GM23338 (cell line): ENCODE measurements around the gene ADAMTSL2. TPM values are rescaled to one million over a fixed set of nuclear protein-coding genes. Genes with fewer than 3 reads are reported as not detected.

Source experiments
- ATAC-seq: fragments of 200-7000 bp; cut with Tn5 transposase; 3 replicates; pipeline ENCODE4 v1.9.1; 2020
- DNase-seq: peaks from one replicate; pipeline ENCODE4 v3.0.0-alpha.2; 2015; ENCODE audit warnings: low spot score
- H2AFZ ChIP-seq: fragments of 200-600 bp; sonication (generic); 2 replicates; pipeline ENCODE4 v1.8.0; 2016; ENCODE audit warnings: antibody characterized with exemption, mild to moderate bottlenecking, moderate library complexity
- H3F3A ChIP-seq: fragments of 200-600 bp; sonication (generic); replicated peaks from 2 replicates; pipeline ENCODE4 v1.8.0; 2017; ENCODE audit warnings: antibody characterized with exemption, mixed run types, low read depth
- H3K27ac ChIP-seq: fragments of 200-600 bp; sonication (generic); 2 replicates; pipeline ENCODE4 v1.6.1; 2016; ENCODE audit warnings: low read depth
- H3K27me3 ChIP-seq: fragments of 200-600 bp; sonication (generic); 2 replicates; pipeline ENCODE4 v1.8.0; 2016; ENCODE audit warnings: mild to moderate bottlenecking, mixed run types, moderate library complexity; ENCODE audit not compliant: insufficient read depth
- H3K36me3 ChIP-seq: fragments of 200-600 bp; sonication (generic); 2 replicates; pipeline ENCODE4 v1.8.0; 2016; ENCODE audit warnings: mild to moderate bottlenecking; ENCODE audit not compliant: insufficient read depth
- H3K4me1 ChIP-seq: fragments of 200-600 bp; sonication (generic); 2 replicates; pipeline ENCODE4 v1.8.0; 2016; ENCODE audit warnings: mild to moderate bottlenecking, moderate library complexity; ENCODE audit not compliant: insufficient read depth
- H3K4me2 ChIP-seq: fragments of 200-600 bp; sonication (generic); 2 replicates; pipeline ENCODE4 v1.7.1; 2017; ENCODE audit warnings: mixed run types
- H3K4me3 ChIP-seq: fragments of 200-600 bp; sonication (generic); 2 replicates; pipeline ENCODE4 v1.6.1; 2016; ENCODE audit warnings: mixed run types
- H3K79me2 ChIP-seq: fragments of 200-600 bp; sonication (generic); replicated peaks from 2 replicates; pipeline ENCODE4 v1.8.0; 2017; ENCODE audit warnings: mild to moderate bottlenecking; ENCODE audit not compliant: insufficient read depth
- H3K9me2 ChIP-seq: fragments of 200-600 bp; sonication (generic); 2 replicates; pipeline ENCODE4 v1.8.0; 2017; ENCODE audit not compliant: insufficient read depth
- H4K20me1 ChIP-seq: fragments of 200-600 bp; sonication (generic); replicated peaks from 2 replicates; pipeline ENCODE4 v1.8.0; 2017; ENCODE audit warnings: mild to moderate bottlenecking; ENCODE audit not compliant: insufficient read depth
- H3K27ac Mint-ChIP-seq: 2 replicates; pipeline ENCODE4 v1.8.0; 2020; ENCODE audit warnings: inconsistent platforms, mild to moderate bottlenecking, moderate library complexity, mixed read lengths
- H3K27me3 Mint-ChIP-seq: 3 replicates; pipeline ENCODE4 v1.8.0; 2022; ENCODE audit warnings: low read depth, mild to moderate bottlenecking, moderate library complexity, mixed read lengths, inconsistent platforms; ENCODE audit not compliant: insufficient read depth, poor library complexity
- H3K36me3 Mint-ChIP-seq: 3 replicates; pipeline ENCODE4 v1.8.0; 2021; ENCODE audit warnings: low read depth, mild to moderate bottlenecking, inconsistent platforms, moderate library complexity, mixed read lengths
- H3K4me1 Mint-ChIP-seq: 3 replicates; pipeline ENCODE4 v1.8.0; 2020; ENCODE audit warnings: mild to moderate bottlenecking, inconsistent platforms, mixed read lengths
- H3K4me3 Mint-ChIP-seq: 3 replicates; pipeline ENCODE4 v1.8.0; 2021; ENCODE audit warnings: moderate library complexity, mild to moderate bottlenecking, inconsistent platforms, mixed read lengths
- H3K9me3 Mint-ChIP-seq: 3 replicates; pipeline ENCODE4 v1.8.0; 2020; ENCODE audit warnings: moderate library complexity, mild to moderate bottlenecking, inconsistent platforms, mixed read lengths
- CREB1 ChIP-seq: fragments of 250-450 bp; sonication (Bioruptor Pico); IDR thresholded peaks from 2 replicates; pipeline ENCODE4 v1.5.0; 2020; ENCODE audit warnings: low read depth, mild to moderate bottlenecking, moderate library complexity
- EZH2 ChIP-seq: fragments of 200-600 bp; sonication (generic); IDR thresholded peaks from one replicate; pipeline ENCODE4 v1.8.0; 2017; ENCODE audit warnings: antibody characterized with exemption, mild to moderate bottlenecking, low read depth; ENCODE audit not compliant: unreplicated experiment
- EZH2phosphoT487 ChIP-seq: fragments of 200-600 bp; sonication (generic); IDR thresholded peaks from one replicate; pipeline ENCODE4 v1.8.1; 2018; ENCODE audit warnings: antibody characterized with exemption; ENCODE audit not compliant: unreplicated experiment
- JUNB ChIP-seq: IDR thresholded peaks from one replicate; pipeline ENCODE4 v1.6.1; 2016; ENCODE audit warnings: antibody characterized with exemption; ENCODE audit not compliant: unreplicated experiment
- NANOG ChIP-seq: IDR thresholded peaks from 2 replicates; pipeline ENCODE4 v1.6.1; 2016; ENCODE audit warnings: antibody characterized with exemption, borderline replicate concordance
- POLR2AphosphoS5 ChIP-seq: IDR thresholded peaks from 2 replicates; pipeline ENCODE4 v1.6.1; 2016; ENCODE audit warnings: antibody characterized with exemption, low read depth
- STAT1 ChIP-seq: IDR thresholded peaks from one replicate; pipeline ENCODE4 v1.6.1; 2016; ENCODE audit warnings: antibody characterized with exemption; ENCODE audit not compliant: unreplicated experiment
- ZNF114 ChIP-seq: fragments of 250-450 bp; sonication (Bioruptor Pico); IDR thresholded peaks from 2 replicates; pipeline ENCODE4 v1.5.0; 2020; ENCODE audit warnings: mild to moderate bottlenecking, moderate library complexity
- ZNF331 ChIP-seq: fragments of 250-450 bp; sonication (Bioruptor Pico); IDR thresholded peaks from 2 replicates; pipeline ENCODE4 v1.5.0; 2020; ENCODE audit warnings: low read depth, mild to moderate bottlenecking, moderate library complexity
- ZNF462 ChIP-seq: fragments of 250-450 bp; sonication (Bioruptor Pico); IDR thresholded peaks from 2 replicates; pipeline ENCODE4 v1.5.0; 2020; ENCODE audit warnings: mild to moderate bottlenecking, moderate library complexity
- polyA plus RNA-seq: library from polyadenylated mRNA; unstranded; fragments of >200 nt; fragmentation: Nextera tagmentation; extraction: Ambion mirVana; gene quantifications from 2 replicates; pipeline ENCODE4 v1.2.1, GENCODE V29; 2016
- total RNA-seq: library from RNA; depleted of rRNA; stranded (reverse); fragments of >200 nt; shearing (Covaris generic); gene quantifications from 2 replicates; pipeline ENCODE4 v1.2.3, GENCODE V29; 2014
- TF ChIP-seq, protein P1 (sequence below), 2 experiments: fragments of 200-600 bp in 1 of 2; sonication (generic) in 1 of 2; conservative IDR thresholded peaks; 2 replicates each; pipeline versions ENCODE4 v1.5.1 to v1.6.1; 2016 to 2017; ENCODE audit warnings: antibody characterized with exemption in 2 of 2, low read depth in 2 of 2, mild to moderate bottlenecking in 2 of 2, moderate library complexity in 1 of 2
- TF ChIP-seq, protein P2 (sequence below): IDR thresholded peaks from 2 replicates; pipeline ENCODE4 v1.6.1; 2016; ENCODE audit warnings: antibody characterized with exemption
- TF ChIP-seq, protein P3 (sequence below): IDR thresholded peaks from one replicate; pipeline ENCODE4 v1.6.1; 2018; ENCODE audit warnings: antibody characterized with exemption; ENCODE audit not compliant: unreplicated experiment

The ADAMTSL2 gene
- total and polyA plus RNA-seq, 2 experiments from 2014 or later, result 0.15 to 0.66 TPM

- H4K20me1 ChIP-seq, result no peaks in the 10 kb centered on the region
- Mint-ChIP-seq H3K27me3 (peaks cover 13% of the 10 kb centered on the region), H3K4me1 (peaks cover 31% of the 10 kb centered on the region), H3K27ac (no peak overlapping the region), H3K4me3 (no peak overlapping the region), H3K36me3 (no peaks in the 10 kb centered on the region), H3K9me3 (no peaks in the 10 kb centered on the region; the same call in 2 of the 3 replicates)
- no peak overlapping the region for H3K4me3 ChIP-seq
- no peaks in the 10 kb centered on the region for H3K79me2 ChIP-seq
- TF ChIP-seq, protein P1, sequence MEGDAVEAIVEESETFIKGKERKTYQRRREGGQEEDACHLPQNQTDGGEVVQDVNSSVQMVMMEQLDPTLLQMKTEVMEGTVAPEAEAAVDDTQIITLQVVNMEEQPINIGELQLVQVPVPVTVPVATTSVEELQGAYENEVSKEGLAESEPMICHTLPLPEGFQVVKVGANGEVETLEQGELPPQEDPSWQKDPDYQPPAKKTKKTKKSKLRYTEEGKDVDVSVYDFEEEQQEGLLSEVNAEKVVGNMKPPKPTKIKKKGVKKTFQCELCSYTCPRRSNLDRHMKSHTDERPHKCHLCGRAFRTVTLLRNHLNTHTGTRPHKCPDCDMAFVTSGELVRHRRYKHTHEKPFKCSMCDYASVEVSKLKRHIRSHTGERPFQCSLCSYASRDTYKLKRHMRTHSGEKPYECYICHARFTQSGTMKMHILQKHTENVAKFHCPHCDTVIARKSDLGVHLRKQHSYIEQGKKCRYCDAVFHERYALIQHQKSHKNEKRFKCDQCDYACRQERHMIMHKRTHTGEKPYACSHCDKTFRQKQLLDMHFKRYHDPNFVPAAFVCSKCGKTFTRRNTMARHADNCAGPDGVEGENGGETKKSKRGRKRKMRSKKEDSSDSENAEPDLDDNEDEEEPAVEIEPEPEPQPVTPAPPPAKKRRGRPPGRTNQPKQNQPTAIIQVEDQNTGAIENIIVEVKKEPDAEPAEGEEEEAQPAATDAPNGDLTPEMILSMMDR (conservative IDR thresholded peaks at IDR 0.05; ENCODE audit: low read depth in 2 of 2), result no peak
- TF ChIP-seq, protein P2, sequence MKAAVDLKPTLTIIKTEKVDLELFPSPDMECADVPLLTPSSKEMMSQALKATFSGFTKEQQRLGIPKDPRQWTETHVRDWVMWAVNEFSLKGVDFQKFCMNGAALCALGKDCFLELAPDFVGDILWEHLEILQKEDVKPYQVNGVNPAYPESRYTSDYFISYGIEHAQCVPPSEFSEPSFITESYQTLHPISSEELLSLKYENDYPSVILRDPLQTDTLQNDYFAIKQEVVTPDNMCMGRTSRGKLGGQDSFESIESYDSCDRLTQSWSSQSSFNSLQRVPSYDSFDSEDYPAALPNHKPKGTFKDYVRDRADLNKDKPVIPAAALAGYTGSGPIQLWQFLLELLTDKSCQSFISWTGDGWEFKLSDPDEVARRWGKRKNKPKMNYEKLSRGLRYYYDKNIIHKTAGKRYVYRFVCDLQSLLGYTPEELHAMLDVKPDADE, result no peak
- no peak for TF ChIP-seq EZH2
- TF ChIP-seq ZNF462 (CRISPR knock-in tag), result no peak
- TF ChIP-seq CREB1 (CRISPR knock-in tag), result no peak
- TF ChIP-seq STAT1, result no peak
- no peak for TF ChIP-seq EZH2phosphoT487
- no peak for TF ChIP-seq JUNB
- no peak for TF ChIP-seq NANOG
- TF ChIP-seq, protein P3, sequence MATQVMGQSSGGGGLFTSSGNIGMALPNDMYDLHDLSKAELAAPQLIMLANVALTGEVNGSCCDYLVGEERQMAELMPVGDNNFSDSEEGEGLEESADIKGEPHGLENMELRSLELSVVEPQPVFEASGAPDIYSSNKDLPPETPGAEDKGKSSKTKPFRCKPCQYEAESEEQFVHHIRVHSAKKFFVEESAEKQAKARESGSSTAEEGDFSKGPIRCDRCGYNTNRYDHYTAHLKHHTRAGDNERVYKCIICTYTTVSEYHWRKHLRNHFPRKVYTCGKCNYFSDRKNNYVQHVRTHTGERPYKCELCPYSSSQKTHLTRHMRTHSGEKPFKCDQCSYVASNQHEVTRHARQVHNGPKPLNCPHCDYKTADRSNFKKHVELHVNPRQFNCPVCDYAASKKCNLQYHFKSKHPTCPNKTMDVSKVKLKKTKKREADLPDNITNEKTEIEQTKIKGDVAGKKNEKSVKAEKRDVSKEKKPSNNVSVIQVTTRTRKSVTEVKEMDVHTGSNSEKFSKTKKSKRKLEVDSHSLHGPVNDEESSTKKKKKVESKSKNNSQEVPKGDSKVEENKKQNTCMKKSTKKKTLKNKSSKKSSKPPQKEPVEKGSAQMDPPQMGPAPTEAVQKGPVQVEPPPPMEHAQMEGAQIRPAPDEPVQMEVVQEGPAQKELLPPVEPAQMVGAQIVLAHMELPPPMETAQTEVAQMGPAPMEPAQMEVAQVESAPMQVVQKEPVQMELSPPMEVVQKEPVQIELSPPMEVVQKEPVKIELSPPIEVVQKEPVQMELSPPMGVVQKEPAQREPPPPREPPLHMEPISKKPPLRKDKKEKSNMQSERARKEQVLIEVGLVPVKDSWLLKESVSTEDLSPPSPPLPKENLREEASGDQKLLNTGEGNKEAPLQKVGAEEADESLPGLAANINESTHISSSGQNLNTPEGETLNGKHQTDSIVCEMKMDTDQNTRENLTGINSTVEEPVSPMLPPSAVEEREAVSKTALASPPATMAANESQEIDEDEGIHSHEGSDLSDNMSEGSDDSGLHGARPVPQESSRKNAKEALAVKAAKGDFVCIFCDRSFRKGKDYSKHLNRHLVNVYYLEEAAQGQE, result no peak
- no peak for TF ChIP-seq ZNF331
- TF ChIP-seq ZNF114 (CRISPR knock-in tag), result no peak
- TF ChIP-seq POLR2AphosphoS5, result no peak
- DNase-seq, result no peak
- no peak overlapping the region for H3K27ac ChIP-seq
- H3K9me2 ChIP-seq, result no peaks in the 10 kb centered on the region
- no peaks in the 10 kb centered on the region for H3F3A ChIP-seq
- H3K27me3 ChIP-seq, result no peaks in the 10 kb centered on the region
- no peak for ATAC-seq
- no peak overlapping the region for H3K4me2 ChIP-seq
- H2AFZ ChIP-seq, result no peak overlapping the region
- H3K36me3 ChIP-seq, result no peaks in the 10 kb centered on the region
- H3K4me1 ChIP-seq, result peaks cover 5% of the 10 kb centered on the region
Measured at GRCh38 chr9:133557581-133557980, 23.1 kb downstream of the ADAMTSL2 start.
